H9 (cell line): ENCODE results near the gene MAP1B. TPM values are rescaled to one million over a fixed set of nuclear protein-coding genes. Genes with fewer than 3 reads are reported as not detected.

ENCODE experiments used
- DNase-seq: peaks from one replicate; pipeline ENCODE4 v3.0.0-alpha.2; 2017
- H2AFZ ChIP-seq: one replicate; pipeline ENCODE4 v1.6.1; 2013; ENCODE audit warnings: mild to moderate bottlenecking, low read length, control low read depth, moderate library complexity
- H2AK5ac ChIP-seq: 2 replicates; pipeline ENCODE4 v1.6.1; 2013; ENCODE audit warnings: low read length, control low read depth, mixed read lengths; ENCODE audit not compliant: insufficient read length
- H2BK120ac ChIP-seq: one replicate; pipeline ENCODE4 v1.6.1; 2013; ENCODE audit warnings: low read depth, mild to moderate bottlenecking, low read length, control low read depth, inconsistent platforms; ENCODE audit not compliant: poor library complexity, severe bottlenecking
- H2BK12ac ChIP-seq: 2 replicates; pipeline ENCODE4 v1.6.1; 2013; ENCODE audit warnings: low read length, control low read depth, mixed read lengths, low read depth; ENCODE audit not compliant: insufficient read length
- H2BK15ac ChIP-seq: 2 replicates; pipeline ENCODE4 v1.6.1; 2013; ENCODE audit warnings: low read depth, low read length, control low read depth
- H2BK20ac ChIP-seq: one replicate; pipeline ENCODE4 v1.6.1; 2013; ENCODE audit warnings: low read depth, mild to moderate bottlenecking, low read length, control low read depth, inconsistent platforms; ENCODE audit not compliant: poor library complexity, severe bottlenecking
- H2BK5ac ChIP-seq: 2 replicates; pipeline ENCODE4 v1.6.1; 2013; ENCODE audit warnings: low read length, control low read depth, mixed read lengths; ENCODE audit not compliant: insufficient read length
- H3K14ac ChIP-seq: 2 replicates; pipeline ENCODE4 v1.6.1; 2013; ENCODE audit warnings: low read length, control low read depth; ENCODE audit not compliant: insufficient read depth
- H3K18ac ChIP-seq: 2 replicates; pipeline ENCODE4 v1.6.1; 2013; ENCODE audit warnings: low read depth, mild to moderate bottlenecking, mixed read lengths, low read length, control low read depth; ENCODE audit not compliant: insufficient read length
- H3K23ac ChIP-seq: 2 replicates; pipeline ENCODE4 v1.6.1; 2013; ENCODE audit warnings: low read length, control low read depth, mixed read lengths, low read depth; ENCODE audit not compliant: insufficient read length
- H3K23me2 ChIP-seq: 2 replicates; pipeline ENCODE4 v1.6.1; 2013; ENCODE audit warnings: low read depth, mild to moderate bottlenecking, mixed read lengths, low read length, control low read depth; ENCODE audit not compliant: insufficient read length, poor library complexity, severe bottlenecking
- H3K27ac ChIP-seq: 2 replicates; pipeline ENCODE4 v1.5.1; 2013; ENCODE audit warnings: low read length, control low read depth, mixed read lengths, low read depth; ENCODE audit not compliant: insufficient read length
- H3K27me3 ChIP-seq: 2 replicates; pipeline ENCODE4 v1.6.1; 2013; ENCODE audit warnings: low read length, control low read depth, inconsistent platforms; ENCODE audit not compliant: insufficient read depth
- H3K4ac ChIP-seq: 2 replicates; pipeline ENCODE4 v1.6.1; 2013; ENCODE audit warnings: low read depth, mild to moderate bottlenecking, control low read depth, inconsistent platforms, low read length, moderate library complexity
- H3K4me1 ChIP-seq: 2 replicates; pipeline ENCODE4 v1.6.1; 2013; ENCODE audit warnings: low read length, control low read depth, inconsistent platforms; ENCODE audit not compliant: insufficient read depth
- H3K4me2 ChIP-seq: 2 replicates; pipeline ENCODE4 v1.6.1; 2013; ENCODE audit warnings: low read length, control low read depth, mixed read lengths; ENCODE audit not compliant: insufficient read length, insufficient read depth
- H3K56ac ChIP-seq: 2 replicates; pipeline ENCODE4 v1.6.1; 2013; ENCODE audit warnings: low read depth, mild to moderate bottlenecking, mixed read lengths, low read length, control low read depth; ENCODE audit not compliant: insufficient read length
- H3K79me1 ChIP-seq: 2 replicates; pipeline ENCODE4 v1.6.1; 2013; ENCODE audit warnings: low read depth, mild to moderate bottlenecking, moderate library complexity, low read length, control low read depth, inconsistent platforms; ENCODE audit not compliant: insufficient read depth, poor library complexity, severe bottlenecking
- H3K79me2 ChIP-seq: 2 replicates; pipeline ENCODE4 v1.6.1; 2013; ENCODE audit warnings: low read length, control low read depth, inconsistent platforms; ENCODE audit not compliant: insufficient read depth
- H3K9ac ChIP-seq: 2 replicates; pipeline ENCODE4 v1.6.1; 2013; ENCODE audit warnings: low read length, control low read depth, mixed read lengths; ENCODE audit not compliant: insufficient read length; ENCODE audit errors: extremely low read depth
- H3K9me3 ChIP-seq: one replicate; pipeline ENCODE4 v1.6.1; 2013; ENCODE audit warnings: low read depth, low read length, inconsistent platforms; ENCODE audit not compliant: control insufficient read depth
- H3T11ph ChIP-seq: one replicate; pipeline ENCODE4 v1.6.1; 2013; ENCODE audit warnings: mild to moderate bottlenecking, low read length, control low read depth, inconsistent platforms
- H4K20me1 ChIP-seq: one replicate; pipeline ENCODE4 v1.6.1; 2013; ENCODE audit not compliant: control insufficient read depth, insufficient read length, insufficient read depth
- H4K5ac ChIP-seq: 2 replicates; pipeline ENCODE4 v1.6.1; 2013; ENCODE audit warnings: low read depth, mild to moderate bottlenecking, mixed read lengths, low read length, control low read depth; ENCODE audit not compliant: insufficient read length
- H4K8ac ChIP-seq: replicated peaks from 2 replicates; pipeline ENCODE4 v1.6.1; 2013; ENCODE audit warnings: low read length, control low read depth, mixed read lengths, low read depth; ENCODE audit not compliant: insufficient read length
- H4K91ac ChIP-seq: 2 replicates; pipeline ENCODE4 v1.6.1; 2013; ENCODE audit warnings: low read depth, mild to moderate bottlenecking, moderate library complexity, mixed read lengths, low read length, control low read depth; ENCODE audit not compliant: insufficient read length
- H3K27ac Mint-ChIP-seq, 3 experiments: 2 replicates in 2 of 3; 3 replicates in 1 of 3; pipeline ENCODE4 v1.8.0; 2020 to 2021; ENCODE audit warnings: mixed read lengths in 3 of 3, mild to moderate bottlenecking in 1 of 3, moderate library complexity in 1 of 3
- H3K27me3 Mint-ChIP-seq: 2 replicates; pipeline ENCODE4 v1.8.0; 2021; ENCODE audit warnings: low read depth, mild to moderate bottlenecking, moderate library complexity, mixed read lengths
- H3K36me3 Mint-ChIP-seq, 3 experiments: 2 replicates in 2 of 3; 3 replicates in 1 of 3; pipeline ENCODE4 v1.8.0; 2020 to 2021; ENCODE audit warnings: low read depth in 3 of 3, mixed read lengths in 3 of 3; ENCODE audit not compliant: insufficient read depth in 1 of 3
- H3K4me1 Mint-ChIP-seq, 2 experiments: 2 replicates each; pipeline ENCODE4 v1.8.0; 2020; ENCODE audit warnings: mixed read lengths in 2 of 2
- H3K4me3 Mint-ChIP-seq, 2 experiments: 2 replicates in 1 of 2; 3 replicates in 1 of 2; pipeline ENCODE4 v1.8.0; 2020 to 2021; ENCODE audit warnings: mild to moderate bottlenecking in 2 of 2, mixed read lengths in 2 of 2, moderate library complexity in 1 of 2
- H3K9me3 Mint-ChIP-seq, 2 experiments: 2 replicates in 1 of 2; 3 replicates in 1 of 2; pipeline ENCODE4 v1.8.0; 2020; ENCODE audit warnings: mild to moderate bottlenecking in 2 of 2, mixed read lengths in 2 of 2, moderate library complexity in 1 of 2
- CTCF ChIP-seq: fragments of 200-600 bp; sonication (generic); conservative IDR thresholded peaks from 3 replicates; pipeline ENCODE4 v1.8.0; 2021; ENCODE audit warnings: antibody characterized with exemption, mild to moderate bottlenecking
- WGBS: extraction: QIAGEN DNeasy Blood & Tissue Kit; methylation state at CpG from one replicate; pipeline ENCODE4 v1.1.7; 2013; ENCODE audit warnings: missing lambda C conversion rate, low lambda C conversion rate, mixed read lengths; ENCODE audit not compliant: insufficient read length; ENCODE audit errors: extremely low coverage; 5-methylcytosine and 5-hydroxymethylcytosine counted together
- total RNA-seq: library from RNA; stranded (reverse); gene quantifications from 2 replicates; pipeline ENCODE4 v1.2.1, GENCODE V29; 2021

The MAP1B gene
- total RNA-seq, 1 experiment from 2014 or later = 67.5 TPM

DNA sequence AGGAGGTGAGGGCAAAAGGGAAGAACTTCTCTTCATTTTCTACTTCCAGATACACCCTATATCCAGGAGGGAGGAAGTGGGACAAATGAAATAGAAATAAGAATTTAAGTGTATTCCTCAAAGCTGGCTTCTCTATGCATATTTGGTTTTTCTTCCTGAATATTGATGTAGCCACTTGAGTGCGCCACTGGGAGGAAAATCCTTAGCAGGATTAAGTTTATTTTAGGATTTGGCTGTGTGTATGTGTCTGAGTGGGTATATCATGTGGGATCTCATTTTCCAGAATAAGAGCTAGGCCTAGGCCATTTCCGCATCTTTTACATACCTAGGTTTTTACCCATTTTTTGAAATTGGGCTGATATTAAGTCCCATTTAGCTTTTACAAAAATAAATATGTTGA, 42.5 kb downstream of the MAP1B start:
- H2BK120ac ChIP-seq = no peak overlapping the region
- H3K4me2 ChIP-seq = no peak overlapping the region
- H2AK5ac ChIP-seq = no peak overlapping the region
- WGBS = no CpG with 5 or more reads among the region's 2 CpGs
- no peak overlapping the region for H3K27ac ChIP-seq
- no peak overlapping the region for H4K91ac ChIP-seq
- no peak overlapping the region for H3K9ac ChIP-seq
- Mint-ChIP-seq H3K36me3 (peaks cover 1 to 16% (median 7%) of the 10 kb centered on the region in 3 experiments; a peak in 5 of 7 replicates), H3K4me3 (no peak overlapping the region), H3K27ac (peak overlapping the region in 2 of 3 experiments; percentile 16 to 29; a peak in 2 of 7 replicates), H3K9me3 (no peaks in the 10 kb centered on the region), H3K4me1 (peaks cover 55 to 63% of the 10 kb centered on the region in 2 experiments), H3K27me3 (no peaks in the 10 kb centered on the region)
- H2AFZ ChIP-seq = no peak overlapping the region
- no peak overlapping the region for H3T11ph ChIP-seq
- H3K79me2 ChIP-seq = no peaks in the 10 kb centered on the region; the same call in 1 of the 2 replicates
- H2BK15ac ChIP-seq = no peak overlapping the region
- peaks cover 11% of the 10 kb centered on the region; the same call in 1 of the 2 replicates for H3K4me1 ChIP-seq
- H2BK5ac ChIP-seq = no peak overlapping the region
- H3K56ac ChIP-seq = no peak overlapping the region
- H3K9me3 ChIP-seq = no peaks in the 10 kb centered on the region
- H4K5ac ChIP-seq = no peak overlapping the region
- H3K14ac ChIP-seq = no peak overlapping the region
- H3K18ac ChIP-seq = no peak overlapping the region
- no peak overlapping the region for H4K8ac ChIP-seq
- H2BK20ac ChIP-seq = no peak overlapping the region
- H2BK12ac ChIP-seq = no peak overlapping the region
- no peaks in the 10 kb centered on the region for H4K20me1 ChIP-seq
- no peak overlapping the region for H3K23ac ChIP-seq
- H3K27me3 ChIP-seq = no peaks in the 10 kb centered on the region
- no peak for DNase-seq
- H3K4ac ChIP-seq = no peak overlapping the region
- no peaks in the 10 kb centered on the region for H3K23me2 ChIP-seq
- H3K79me1 ChIP-seq = peaks cover 3% of the 10 kb centered on the region
- no peak for TF ChIP-seq CTCF
